IPS DF 6.9 (cell line): Measurements from ENCODE around the gene HMCN2.
A peak's percentile ranks its signal among the peaks of the same experiment; 100 is the strongest.

Experiments
- DNase-seq: peaks from one replicate; pipeline ENCODE4 v3.0.0-alpha.2; 2013; ENCODE audit warnings: low read depth, low spot score
- H3K27ac ChIP-seq: one replicate; pipeline ENCODE4 v1.5.1; 2013; ENCODE audit warnings: low read length, control low read depth
- H3K27me3 ChIP-seq: 2 replicates; pipeline ENCODE4 v1.6.1; 2013; ENCODE audit warnings: mild to moderate bottlenecking, low read length; ENCODE audit not compliant: control insufficient read depth, insufficient read depth
- H3K36me3 ChIP-seq: 2 replicates; pipeline ENCODE4 v1.6.1; 2013; ENCODE audit warnings: low read length; ENCODE audit not compliant: control insufficient read depth, insufficient read depth
- H3K4me1 ChIP-seq: 2 replicates; pipeline ENCODE4 v1.6.1; 2013; ENCODE audit warnings: low read length; ENCODE audit not compliant: control insufficient read depth, insufficient read depth
- H3K4me3 ChIP-seq: 2 replicates; pipeline ENCODE4 v1.5.1; 2013; ENCODE audit warnings: mild to moderate bottlenecking, low read length
- H3K9me3 ChIP-seq: 2 replicates; pipeline ENCODE4 v1.6.1; 2013; ENCODE audit warnings: low read length, inconsistent platforms; ENCODE audit not compliant: control insufficient read depth, insufficient read depth
- WGBS: extraction: QIAGEN DNeasy Blood & Tissue Kit; methylation state at CpG from one replicate; pipeline ENCODE4 v1.1.7; 2013; ENCODE audit warnings: mixed read lengths, missing lambda C conversion rate; ENCODE audit not compliant: insufficient read length, insufficient coverage; 5-methylcytosine and 5-hydroxymethylcytosine counted together

HMCN2 gene

DNA sequence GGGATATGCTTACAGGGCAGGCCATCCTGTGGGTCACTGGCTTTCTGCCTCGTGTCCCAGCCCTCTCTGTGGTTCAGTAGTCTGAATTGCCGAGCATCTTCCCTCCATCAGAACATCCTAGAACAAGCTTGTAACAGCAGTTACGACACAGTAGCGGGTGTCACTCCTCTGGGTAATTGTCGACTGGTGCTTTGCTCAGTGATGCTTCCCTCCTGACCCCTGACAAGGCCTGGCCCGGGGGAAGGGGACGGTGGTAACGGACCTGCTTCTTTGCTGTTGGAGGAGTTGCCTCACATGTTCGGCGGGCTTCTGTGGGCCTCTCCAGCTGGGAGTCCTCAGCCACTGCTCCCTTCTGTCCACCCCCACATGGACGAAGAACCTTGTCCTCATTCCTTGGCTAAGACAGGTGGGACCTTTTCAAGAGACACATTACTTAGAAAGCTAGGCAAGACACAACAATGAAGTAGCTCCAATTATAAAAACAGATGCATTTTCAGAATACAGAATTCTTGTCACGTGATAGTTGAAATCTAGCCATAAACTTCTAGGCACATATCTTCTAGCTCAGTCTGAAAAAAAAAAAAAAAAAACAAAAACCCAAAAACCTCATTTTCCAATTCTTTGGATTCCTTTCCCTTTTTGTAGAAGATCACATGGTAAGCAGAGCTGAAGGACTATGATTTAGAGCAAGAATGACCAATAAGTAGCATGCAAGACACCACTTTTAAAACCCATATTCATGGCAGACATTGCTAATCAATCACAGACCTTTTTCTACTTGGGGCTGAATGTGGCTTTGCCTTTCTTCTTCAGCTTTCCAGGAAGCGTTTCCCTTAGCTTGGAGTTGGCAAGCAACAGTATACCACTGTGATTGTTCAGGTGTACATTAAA is 25.0 kb downstream of the HMCN2 start:
- WGBS: no CpG with 5 or more reads among the region's 13 CpGs
- Histone ChIP-seq H3K4me3 (no peak overlapping the region), H3K9me3 (no peaks in the 10 kb centered on the region), H3K27ac (no peak overlapping the region), H3K4me1 (peaks cover 4% of the 10 kb centered on the region), H3K27me3 (no peaks in the 10 kb centered on the region), H3K36me3 (no peaks in the 10 kb centered on the region)
- no peak for DNase-seq

DNA sequence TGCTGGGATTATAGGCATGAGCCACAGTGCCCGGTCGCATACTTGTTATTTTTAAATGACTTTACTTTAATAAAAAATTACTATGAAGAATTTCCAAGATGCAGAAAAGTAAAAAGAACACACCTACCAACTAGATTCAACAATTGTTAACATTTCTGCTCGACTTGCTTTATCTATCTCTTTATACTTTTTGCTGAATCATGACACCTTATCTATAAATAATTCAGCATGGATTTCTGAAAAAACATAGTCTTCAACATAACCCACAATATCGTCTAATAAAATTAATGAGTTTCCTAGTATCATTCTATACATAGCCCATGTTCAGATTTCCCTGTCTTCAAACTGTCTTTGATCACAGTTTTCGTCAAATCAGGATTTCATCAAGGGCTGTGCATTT is 25.9 kb downstream of the HMCN2 start:
- no peaks in the 10 kb centered on the region for H3K9me3 ChIP-seq
- H3K36me3 ChIP-seq: no peaks in the 10 kb centered on the region
- no peak overlapping the region for H3K27ac ChIP-seq
- no peak for DNase-seq
- H3K4me3 ChIP-seq: no peak overlapping the region
- peaks cover 7% of the 10 kb centered on the region for H3K4me1 ChIP-seq
- no peaks in the 10 kb centered on the region for H3K27me3 ChIP-seq
- 100% methylated on average over 1 of the region's 5 CpGs for WGBS

DNA sequence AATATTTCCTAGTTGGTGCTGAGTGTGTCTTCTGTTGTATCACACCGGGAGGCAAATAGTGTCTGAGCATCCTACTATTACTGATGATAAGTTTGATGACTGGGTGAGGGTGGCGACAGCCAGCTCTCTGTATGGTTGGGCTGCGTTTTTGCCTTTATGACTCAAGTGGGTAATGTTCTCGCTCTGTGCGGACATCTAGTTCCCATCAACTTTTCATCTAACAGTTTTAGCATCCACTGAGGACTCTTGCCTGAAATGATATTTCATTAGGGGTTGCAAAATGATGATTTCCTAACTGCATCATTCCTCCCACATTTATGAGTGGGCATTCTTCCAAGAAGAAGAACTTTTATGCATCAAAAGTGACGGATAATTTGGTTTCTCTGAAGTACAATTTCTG is 26.5 kb downstream of the HMCN2 start:
- Histone ChIP-seq H3K27ac (no peak overlapping the region), H3K4me1 (peaks cover 7% of the 10 kb centered on the region), H3K4me3 (no peak overlapping the region), H3K27me3 (no peaks in the 10 kb centered on the region), H3K9me3 (no peaks in the 10 kb centered on the region), H3K36me3 (no peaks in the 10 kb centered on the region)
- WGBS: no CpG with 5 or more reads among the region's 6 CpGs
- no peak for DNase-seq

DNA sequence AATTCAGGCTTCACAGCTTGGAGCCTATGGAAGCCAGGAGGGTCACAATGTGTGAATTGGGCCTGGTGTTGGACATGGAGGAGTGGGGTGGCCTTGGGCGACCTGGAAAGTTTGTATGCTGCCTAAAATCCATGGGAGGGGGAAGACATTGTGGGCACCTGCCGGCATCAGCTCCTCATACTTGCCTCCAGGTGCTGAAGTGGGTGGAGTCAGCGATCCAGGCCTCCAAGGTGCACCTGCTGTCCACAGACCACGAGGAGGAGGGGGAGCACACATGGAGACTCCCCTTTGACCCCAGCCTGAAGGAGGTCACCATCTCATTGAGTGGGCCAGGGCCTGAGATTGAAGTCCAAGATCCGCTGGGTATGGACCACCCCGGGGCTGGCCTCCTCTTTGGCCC is 29.1 kb downstream of the HMCN2 start:
- no peak overlapping the region for H3K4me3 ChIP-seq
- WGBS: no CpG with 5 or more reads among the region's 6 CpGs
- DNase-seq: no peak
- H3K4me1 ChIP-seq: peaks cover 3% of the 10 kb centered on the region; the same call in 1 of the 2 replicates
- no peaks in the 10 kb centered on the region for H3K27me3 ChIP-seq
- H3K36me3 ChIP-seq: no peaks in the 10 kb centered on the region
- no peak overlapping the region for H3K27ac ChIP-seq
- no peaks in the 10 kb centered on the region for H3K9me3 ChIP-seq

DNA sequence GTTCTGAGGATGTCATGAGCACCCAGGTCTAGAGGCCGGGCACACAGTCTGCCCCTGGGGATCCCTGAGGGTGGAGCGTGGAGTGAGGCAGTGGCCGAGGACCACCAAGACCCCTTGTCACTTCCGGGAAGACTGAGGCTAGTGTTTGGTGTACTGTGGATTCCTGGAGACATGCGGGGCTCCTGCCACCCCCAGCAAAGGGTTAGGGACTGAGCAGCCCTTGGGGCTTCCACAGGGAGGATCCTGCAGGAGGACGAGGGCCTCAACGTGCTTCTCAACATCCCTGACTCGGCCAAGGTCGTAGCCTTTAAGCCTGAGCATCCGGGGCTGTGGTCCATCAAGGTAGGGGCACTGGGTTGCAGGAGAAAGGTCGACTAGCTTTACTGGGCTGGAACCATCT is 29.9 kb downstream of the HMCN2 start:
- H3K36me3 ChIP-seq: no peaks in the 10 kb centered on the region
- DNase-seq: no peak
- peaks cover 3% of the 10 kb centered on the region; the same call in 1 of the 2 replicates for H3K4me1 ChIP-seq
- H3K9me3 ChIP-seq: no peaks in the 10 kb centered on the region
- no peak overlapping the region for H3K27ac ChIP-seq
- no CpG with 5 or more reads among the region's 11 CpGs for WGBS
- H3K27me3 ChIP-seq: no peaks in the 10 kb centered on the region
- H3K4me3 ChIP-seq: no peak overlapping the region

DNA sequence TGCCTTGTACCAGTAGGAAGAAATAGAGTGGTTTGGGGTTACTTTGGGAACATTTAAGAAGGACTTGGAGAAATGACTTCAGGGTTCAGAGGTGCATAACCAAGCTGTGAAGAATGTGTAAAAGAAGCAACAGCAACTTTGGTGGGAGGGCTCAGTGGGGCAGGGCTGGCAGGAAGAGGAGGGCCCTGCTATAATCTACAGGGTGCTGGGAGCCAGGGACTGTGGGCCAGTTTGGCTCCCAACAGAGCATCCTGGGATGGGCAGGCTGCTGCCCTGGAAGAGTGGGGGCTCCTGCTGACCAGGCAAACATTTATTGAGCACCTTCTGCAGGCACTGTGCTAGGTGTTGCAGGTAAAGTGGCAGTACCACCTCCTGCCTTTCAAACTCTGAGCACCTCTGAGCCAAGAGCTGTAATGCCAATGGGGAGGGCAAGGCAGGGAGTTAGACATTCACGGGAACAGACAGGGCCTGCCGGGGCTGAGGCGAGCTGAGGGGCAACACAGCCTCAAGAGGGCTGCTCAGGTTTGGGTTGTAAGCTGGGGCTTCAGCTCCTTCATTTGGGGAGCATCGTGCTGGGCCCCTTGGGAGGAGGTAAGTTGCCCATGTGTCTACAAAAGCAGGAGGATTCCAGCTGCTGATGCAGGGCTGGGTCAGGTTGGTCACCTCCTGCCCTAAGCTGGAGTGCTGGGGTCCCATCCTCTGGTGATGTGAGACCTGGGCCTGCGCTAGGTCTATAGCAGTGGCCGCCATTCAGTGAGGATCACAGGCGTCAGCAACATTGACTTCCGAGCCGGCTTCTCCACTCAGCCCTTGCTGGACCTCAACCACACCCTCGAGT is 30.6 kb downstream of the HMCN2 start:
- H3K27me3 ChIP-seq: no peaks in the 10 kb centered on the region

DNA sequence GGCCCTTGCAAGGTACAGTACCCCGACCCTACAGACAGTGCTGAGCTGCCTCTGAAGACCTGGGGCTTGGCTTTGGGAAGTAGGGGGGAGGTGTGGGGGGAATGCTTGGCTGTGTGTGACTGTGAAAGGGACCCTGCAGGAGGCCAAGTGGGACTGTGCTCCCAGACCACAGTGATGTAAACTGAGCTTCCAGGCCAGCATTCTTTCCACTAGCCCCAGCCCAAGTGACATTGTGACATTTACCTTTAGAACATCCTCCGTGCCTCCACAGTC is 31.2 kb downstream of the HMCN2 start:
- Histone ChIP-seq H3K4me3 (no peak overlapping the region), H3K27me3 (no peaks in the 10 kb centered on the region), H3K36me3 (no peaks in the 10 kb centered on the region), H3K27ac (no peak overlapping the region), H3K4me1 (peaks cover 3% of the 10 kb centered on the region; the same call in 1 of the 2 replicates), H3K9me3 (no peaks in the 10 kb centered on the region)
- WGBS: no CpG with 5 or more reads among the region's 2 CpGs
- no peak for DNase-seq

More for the DNA sequence above, 30.6 kb downstream of the HMCN2 start:
- H3K4me3 ChIP-seq: no peak overlapping the region
- H3K27ac ChIP-seq: no peak overlapping the region
- H3K4me1 ChIP-seq: peaks cover 3% of the 10 kb centered on the region; the same call in 1 of the 2 replicates
- no peaks in the 10 kb centered on the region for H3K36me3 ChIP-seq
- no CpG with 5 or more reads among the region's 10 CpGs for WGBS
- DNase-seq: no peak
- H3K9me3 ChIP-seq: no peaks in the 10 kb centered on the region

DNA sequence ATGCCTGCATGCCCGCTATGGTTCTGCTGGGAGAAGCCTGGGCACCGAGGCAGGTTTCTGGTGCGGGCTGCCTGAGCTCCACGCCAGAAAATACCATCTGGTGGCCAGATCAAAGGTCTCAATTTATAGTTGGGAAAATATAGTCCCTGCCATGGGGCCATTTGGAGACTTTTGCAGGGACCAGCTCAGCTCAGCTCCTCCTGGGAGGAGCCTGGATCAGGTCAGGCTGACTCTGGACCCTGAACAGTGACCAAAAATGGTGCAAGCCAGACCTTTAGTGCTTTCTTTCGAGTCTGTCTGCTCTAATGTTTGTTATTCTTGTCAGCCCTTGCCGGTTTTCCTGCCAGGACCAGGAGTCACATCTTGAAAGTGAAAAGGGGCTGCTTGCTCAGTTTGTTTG is 31.8 kb downstream of the HMCN2 start:
- Histone ChIP-seq H3K9me3 (no peaks in the 10 kb centered on the region), H3K36me3 (no peaks in the 10 kb centered on the region), H3K27me3 (no peaks in the 10 kb centered on the region), H3K4me1 (peaks cover 3% of the 10 kb centered on the region; the same call in 1 of the 2 replicates), H3K4me3 (no peak overlapping the region), H3K27ac (no peak overlapping the region)
- DNase-seq: no peak
- WGBS: no CpG with 5 or more reads among the region's 6 CpGs

DNA sequence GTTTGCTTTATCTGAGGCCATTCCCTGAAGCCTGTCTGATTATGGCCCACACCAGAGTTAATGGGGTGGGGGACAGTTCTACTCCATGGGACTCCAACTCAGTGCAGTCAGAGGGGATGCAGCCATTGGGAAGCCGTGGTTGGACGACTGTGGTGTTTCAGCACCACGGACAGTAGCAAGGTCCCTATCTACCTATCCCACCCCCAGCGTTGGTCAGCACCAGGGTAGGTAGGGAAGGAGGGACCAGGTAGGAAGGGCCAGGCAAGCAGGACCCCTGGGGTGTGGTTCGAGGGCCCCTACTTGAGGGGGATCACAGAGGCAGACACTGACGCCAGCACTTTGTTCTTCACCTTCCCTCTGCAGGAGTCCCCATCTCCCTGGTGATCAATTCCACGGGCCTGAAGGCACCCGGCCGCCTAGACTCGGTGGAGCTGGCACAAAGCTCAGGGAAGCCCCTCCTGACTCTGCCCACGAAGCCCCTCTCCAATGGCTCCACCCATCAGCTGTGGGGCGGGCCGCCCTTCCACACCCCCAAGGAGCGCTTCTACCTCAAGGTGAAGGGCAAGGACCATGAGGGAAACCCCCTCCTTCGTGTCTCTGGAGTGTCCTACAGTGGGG is 33.2 kb downstream of the HMCN2 start:
- Histone ChIP-seq H3K36me3 (no peaks in the 10 kb centered on the region), H3K9me3 (no peaks in the 10 kb centered on the region), H3K4me3 (no peak overlapping the region), H3K27ac (no peak overlapping the region), H3K27me3 (no peaks in the 10 kb centered on the region), H3K4me1 (peaks cover 3% of the 10 kb centered on the region; the same call in 1 of the 2 replicates)
- peak; percentile 41 for DNase-seq
- no CpG with 5 or more reads among the region's 15 CpGs for WGBS

DNA sequence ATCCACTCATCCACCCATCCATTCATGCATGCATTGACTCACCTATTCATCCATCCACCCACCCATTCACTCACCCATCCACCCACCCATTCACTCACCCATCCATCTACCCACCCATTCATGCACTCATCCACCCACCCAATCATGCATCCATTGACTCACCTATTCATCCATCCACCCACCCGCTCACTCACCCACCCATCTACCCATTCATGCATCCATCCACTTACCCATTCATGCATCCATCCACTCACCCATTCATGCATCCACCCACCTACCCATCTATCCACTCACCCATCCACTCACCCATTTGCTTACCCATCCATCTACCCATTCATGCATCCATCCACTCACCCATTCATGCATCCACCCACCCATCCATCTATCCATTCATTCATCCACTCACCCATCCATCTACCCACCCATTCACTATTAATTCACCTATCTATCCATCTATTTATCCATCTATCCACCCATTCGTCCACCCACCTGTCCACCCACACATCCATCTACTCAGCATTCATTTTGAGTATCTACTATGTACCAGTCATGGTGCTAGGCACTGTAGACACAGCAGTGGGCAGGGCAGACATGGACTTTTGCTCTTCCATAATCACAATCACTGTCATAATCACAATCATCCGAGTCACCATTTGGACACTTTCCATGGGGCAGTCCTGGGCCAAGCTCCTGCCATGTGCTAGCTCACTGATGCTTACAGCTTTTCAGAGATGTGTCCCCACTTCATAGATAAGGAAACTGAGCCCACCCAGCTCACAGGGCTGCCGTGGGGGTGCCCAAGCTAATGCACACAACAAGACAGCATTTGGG is 34.4 kb downstream of the HMCN2 start:
- H3K36me3 ChIP-seq: no peaks in the 10 kb centered on the region
- H3K27ac ChIP-seq: no peak overlapping the region
- no peak for DNase-seq
- H3K4me3 ChIP-seq: no peak overlapping the region
- peaks cover 3% of the 10 kb centered on the region; the same call in 1 of the 2 replicates for H3K4me1 ChIP-seq
- H3K27me3 ChIP-seq: no peaks in the 10 kb centered on the region
- no peaks in the 10 kb centered on the region for H3K9me3 ChIP-seq
- no CpG with 5 or more reads among the region's 4 CpGs for WGBS
